ENCODE measurements around the gene MGST2.
"Not testable (repeated sequence)": the region's sequence is repeated elsewhere in the genome, so short reads cannot be mapped to it uniquely, and the experiment has no call there.

MGST2 gene

GRCh38 chr4:139665690-139666529 lies at the start of gene MGST2:
TSS of gene MGST2 (plus strand) at chr4:139665819. CDS start at chr4:139666020, 201 bp downstream.
- DNase-seq (ENCODE audit: low spot score): no peak

GRCh38 chr4:139617702-139618490 lies 47.7 kb upstream of the MGST2 start:
- no peak for DNase-seq (ENCODE audit: low spot score)

- no peak for DNase-seq (ENCODE audit: low spot score)
Measured at GRCh38 chr4:139619644-139620043, 46.0 kb upstream of the MGST2 start.

- DNase-seq (ENCODE audit: low spot score): peak; percentile 78
Measured at GRCh38 chr4:139622901-139623381, 42.7 kb upstream of the MGST2 start.

- no peak for DNase-seq (ENCODE audit: low spot score)
Measured at GRCh38 chr4:139624441-139625092, 41.1 kb upstream of the MGST2 start.

- DNase-seq (ENCODE audit: low spot score): no peak
Measured at GRCh38 chr4:139625093-139625455, 40.5 kb upstream of the MGST2 start.

- DNase-seq (ENCODE audit: low spot score): no peak
Measured at GRCh38 chr4:139625482-139625881, 40.1 kb upstream of the MGST2 start.

GRCh38 chr4:139628184-139629012 lies 37.2 kb upstream of the MGST2 start:
- DNase-seq (ENCODE audit: low spot score): peak; percentile 66

- DNase-seq (ENCODE audit: low spot score): no peak
Measured at GRCh38 chr4:139629436-139630125, 36.0 kb upstream of the MGST2 start.

- DNase-seq (ENCODE audit: low spot score): no peak
Measured at GRCh38 chr4:139630126-139630495, 35.5 kb upstream of the MGST2 start.

GRCh38 chr4:139630991-139631390 lies 34.6 kb upstream of the MGST2 start:
- DNase-seq (ENCODE audit: low spot score): no peak

- DNase-seq (ENCODE audit: low spot score): no peak
Measured at GRCh38 chr4:139631791-139632190, 33.8 kb upstream of the MGST2 start.

GRCh38 chr4:139632739-139633138 lies 32.9 kb upstream of the MGST2 start:
- DNase-seq (ENCODE audit: low spot score): not testable (repeated sequence)

GRCh38 chr4:139633195-139633594 lies 32.4 kb upstream of the MGST2 start:
- DNase-seq (ENCODE audit: low spot score): no peak

GRCh38 chr4:139633661-139634060 lies 32.0 kb upstream of the MGST2 start:
- peak; percentile 78 for DNase-seq (ENCODE audit: low spot score)

GRCh38 chr4:139635966-139636365 lies 29.7 kb upstream of the MGST2 start:
- no peak for DNase-seq (ENCODE audit: low spot score)

GRCh38 chr4:139638306-139638705 lies 27.3 kb upstream of the MGST2 start:
- DNase-seq (ENCODE audit: low spot score): not testable (repeated sequence)

GRCh38 chr4:139639654-139640053 lies 26.0 kb upstream of the MGST2 start:
- DNase-seq (ENCODE audit: low spot score): no peak

GRCh38 chr4:139641218-139641617 lies 24.4 kb upstream of the MGST2 start:
- DNase-seq (ENCODE audit: low spot score): no peak

GRCh38 chr4:139642364-139642763 lies 23.3 kb upstream of the MGST2 start:
- no peak for DNase-seq (ENCODE audit: low spot score)
